ENCODE results near the gene COQ8A.
A peak's percentile ranks its signal among the peaks of the same experiment; 100 is the strongest.
"Not testable (repeated sequence)": the region's sequence is repeated elsewhere in the genome, so short reads cannot be mapped to it uniquely, and the experiment has no call there.

The COQ8A gene

DNA sequence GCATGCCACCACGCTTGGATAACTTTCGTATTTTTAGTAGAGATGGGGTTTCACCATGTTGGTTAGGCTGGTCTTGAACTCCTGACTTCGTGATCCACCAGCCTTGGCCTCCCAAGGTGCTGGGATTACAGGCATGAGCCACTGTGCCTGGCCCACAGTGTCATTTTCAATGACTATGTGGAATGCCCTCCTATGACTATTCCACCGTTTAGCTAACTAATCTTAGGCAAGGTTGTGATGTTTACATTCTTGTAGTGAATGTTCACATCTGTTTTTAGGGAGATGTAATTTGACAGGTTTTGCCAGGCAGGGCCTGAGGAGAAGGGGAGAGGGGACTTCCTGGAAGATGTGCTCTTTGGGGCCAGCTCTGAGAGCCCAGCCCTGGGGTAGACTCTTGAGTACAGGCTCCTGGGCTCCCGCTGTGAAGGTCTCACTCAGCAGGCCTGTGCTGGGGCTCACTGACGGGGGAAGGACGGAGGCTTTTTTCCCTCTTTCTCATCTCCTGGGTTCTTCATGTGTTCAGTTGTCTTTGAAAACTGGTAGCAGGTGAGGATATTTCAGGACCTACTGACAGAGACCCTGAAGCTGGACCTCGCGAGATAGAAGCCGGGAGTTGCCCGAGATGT lies 13.2 kb downstream of the COQ8A start:
- peak; percentile 32 for DNase-seq (ENCODE audit: low read depth)

DNA sequence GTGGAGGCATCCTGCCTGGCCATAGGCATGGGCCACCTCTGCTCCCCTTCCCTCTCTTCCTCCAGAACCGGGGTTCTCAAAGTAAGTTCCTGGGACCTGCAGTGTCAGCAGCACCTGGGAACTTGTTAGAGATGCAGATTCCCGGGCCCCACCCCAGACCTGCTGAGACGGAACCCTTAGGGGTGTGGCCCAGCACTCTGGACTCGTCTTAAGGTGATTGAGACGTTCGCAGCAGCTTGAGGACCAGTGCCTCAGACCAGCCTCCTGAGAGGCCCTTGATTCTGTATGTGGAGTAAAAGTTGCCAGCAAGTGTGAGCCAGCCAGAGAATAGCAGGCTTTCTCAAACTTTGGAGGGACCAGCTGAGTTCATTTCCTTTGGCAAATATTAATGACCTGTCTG lies 14.2 kb downstream of the COQ8A start:
- no peak for DNase-seq (ENCODE audit: low read depth)

DNA sequence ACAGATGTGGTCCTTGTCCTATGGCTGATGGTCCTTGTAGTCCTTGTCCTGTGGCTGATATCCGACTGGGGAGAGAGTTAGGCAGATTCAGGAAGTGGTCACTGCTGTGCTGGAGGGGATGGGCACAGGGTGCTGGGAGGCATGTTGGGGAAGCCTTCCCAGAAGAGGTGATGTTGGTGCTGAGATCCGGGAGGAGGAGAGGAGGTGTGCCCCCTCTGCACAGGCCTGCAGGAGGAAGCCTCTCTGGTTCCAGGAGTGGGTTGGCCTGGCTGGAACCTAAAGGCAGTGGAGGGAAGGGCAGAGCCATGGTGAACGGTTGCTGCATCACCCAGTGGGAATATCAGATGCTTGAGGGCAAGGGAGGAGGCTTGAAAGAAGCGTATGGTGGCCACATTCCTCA lies 14.7 kb downstream of the COQ8A start:
- DNase-seq (ENCODE audit: low read depth), result no peak

DNA sequence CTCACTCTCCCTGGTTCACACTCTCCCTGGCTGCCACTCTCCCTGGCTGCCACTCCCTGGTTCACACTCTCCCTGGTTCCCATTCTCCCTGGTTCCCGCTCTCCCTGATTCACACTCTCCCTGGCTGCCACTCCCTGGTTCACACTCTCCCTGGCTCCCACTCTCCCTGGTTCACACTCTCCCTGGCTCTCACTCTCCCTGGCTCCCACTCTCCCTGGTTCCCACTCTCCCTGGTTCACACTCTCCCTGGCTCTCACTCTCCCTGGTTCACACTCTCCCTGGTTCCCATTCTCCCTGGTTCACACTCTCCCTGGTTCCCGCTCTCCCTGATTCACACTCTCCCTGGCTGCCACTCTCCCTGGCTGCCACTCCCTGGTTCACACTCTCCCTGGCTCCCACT lies 15.8 kb downstream of the COQ8A start:
- DNase-seq (ENCODE audit: low read depth), result not testable (repeated sequence)

DNA sequence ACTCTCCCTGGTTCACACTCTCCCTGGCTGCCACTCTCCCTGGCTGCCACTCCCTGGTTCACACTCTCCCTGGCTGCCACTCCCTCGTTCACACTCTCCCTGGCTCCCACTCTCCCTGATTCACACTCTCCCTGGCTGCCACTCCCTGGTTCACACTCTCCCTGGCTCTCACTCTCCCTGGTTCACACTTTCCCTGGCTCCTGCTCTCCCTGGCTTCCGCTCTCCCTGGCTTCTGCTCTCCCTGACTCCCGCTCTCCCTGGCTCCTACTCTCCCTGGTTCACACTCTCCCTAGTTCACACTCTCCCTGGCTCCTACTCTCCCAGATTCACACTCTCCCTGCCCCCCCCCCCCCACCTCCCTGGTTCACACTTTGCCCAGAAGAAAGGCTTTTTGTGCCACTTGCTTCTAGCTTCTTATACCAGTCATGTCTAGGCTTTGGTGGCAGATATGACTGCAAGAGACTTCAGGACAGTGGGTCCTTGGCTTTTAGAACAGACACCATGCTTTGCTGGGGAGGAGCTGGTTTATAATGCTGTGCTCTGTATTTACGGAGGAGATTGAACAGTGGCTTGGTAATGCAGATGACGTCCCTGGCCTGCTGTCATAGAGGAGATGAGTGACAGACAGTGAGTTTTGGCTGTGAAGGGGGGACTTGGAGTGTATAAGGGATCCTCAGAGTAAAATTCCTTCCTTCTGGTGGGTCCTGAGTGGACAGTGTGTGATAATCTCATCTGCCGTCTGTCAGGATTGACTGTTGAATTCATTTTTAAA lies 17.0 kb downstream of the COQ8A start:
- no peak for DNase-seq (ENCODE audit: low read depth)

DNA sequence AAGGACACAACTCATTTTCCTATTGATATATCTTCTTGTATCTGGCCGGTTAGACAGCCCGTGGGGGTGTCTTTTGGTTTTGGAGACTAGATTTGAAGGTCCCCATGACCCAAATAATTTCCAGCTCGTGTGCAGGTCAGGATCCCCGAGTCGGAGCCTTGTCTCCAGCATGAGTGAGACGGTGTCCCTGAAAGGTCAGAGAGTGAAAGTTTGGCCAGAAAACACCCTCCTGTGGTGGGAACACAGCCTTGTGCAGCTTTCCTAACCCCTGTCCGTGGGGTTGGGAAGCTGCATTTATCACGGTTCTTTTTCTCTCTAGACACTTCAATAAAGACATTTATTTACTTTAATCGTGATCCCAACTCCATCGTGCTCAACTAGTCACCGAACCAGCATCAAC lies 17.6 kb downstream of the COQ8A start:
- no peak for DNase-seq (ENCODE audit: low read depth)

DNA sequence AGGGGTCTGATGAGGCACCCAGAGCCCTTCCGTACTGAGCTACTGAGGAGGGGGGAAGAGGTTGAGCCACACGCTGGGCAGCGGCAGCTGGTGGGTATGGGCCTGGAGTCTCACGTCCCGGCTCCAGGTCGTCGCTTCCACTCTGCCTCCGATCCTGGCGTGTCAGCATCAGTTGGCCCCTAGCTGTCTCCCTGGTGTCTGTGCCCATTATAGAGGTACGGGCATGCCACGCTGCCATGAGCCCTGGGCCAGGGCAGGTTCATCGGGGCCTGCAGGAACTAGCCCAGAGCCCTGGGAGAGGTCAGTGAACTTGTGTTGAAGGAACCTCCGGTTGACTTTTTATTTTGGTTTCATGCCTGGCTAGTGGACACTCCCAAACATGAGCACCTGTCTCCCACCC lies 18.2 kb downstream of the COQ8A start:
- DNase-seq (ENCODE audit: low read depth), result no peak

DNA sequence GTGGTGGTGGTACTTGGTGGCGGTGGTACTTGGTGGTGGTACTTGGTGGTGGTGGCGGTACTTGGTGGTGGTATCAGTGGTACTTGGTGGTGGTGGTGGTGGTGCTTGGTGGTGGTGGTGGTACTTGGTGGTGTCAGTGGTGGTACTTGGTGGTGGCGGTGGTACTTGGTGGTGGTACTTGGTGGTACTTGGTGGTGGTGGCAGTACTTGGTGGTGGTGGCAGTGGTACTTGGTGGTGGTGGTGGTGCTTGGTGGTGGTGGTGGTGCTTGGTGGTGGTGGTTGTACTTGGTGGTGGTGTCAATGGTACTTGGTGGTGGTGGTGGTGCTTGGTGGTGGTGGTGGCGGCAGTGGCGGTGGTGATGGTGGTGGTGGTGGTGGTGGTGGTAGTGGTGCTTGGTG lies 20.2 kb downstream of the COQ8A start:
- DNase-seq (ENCODE audit: low read depth), result no peak

DNA sequence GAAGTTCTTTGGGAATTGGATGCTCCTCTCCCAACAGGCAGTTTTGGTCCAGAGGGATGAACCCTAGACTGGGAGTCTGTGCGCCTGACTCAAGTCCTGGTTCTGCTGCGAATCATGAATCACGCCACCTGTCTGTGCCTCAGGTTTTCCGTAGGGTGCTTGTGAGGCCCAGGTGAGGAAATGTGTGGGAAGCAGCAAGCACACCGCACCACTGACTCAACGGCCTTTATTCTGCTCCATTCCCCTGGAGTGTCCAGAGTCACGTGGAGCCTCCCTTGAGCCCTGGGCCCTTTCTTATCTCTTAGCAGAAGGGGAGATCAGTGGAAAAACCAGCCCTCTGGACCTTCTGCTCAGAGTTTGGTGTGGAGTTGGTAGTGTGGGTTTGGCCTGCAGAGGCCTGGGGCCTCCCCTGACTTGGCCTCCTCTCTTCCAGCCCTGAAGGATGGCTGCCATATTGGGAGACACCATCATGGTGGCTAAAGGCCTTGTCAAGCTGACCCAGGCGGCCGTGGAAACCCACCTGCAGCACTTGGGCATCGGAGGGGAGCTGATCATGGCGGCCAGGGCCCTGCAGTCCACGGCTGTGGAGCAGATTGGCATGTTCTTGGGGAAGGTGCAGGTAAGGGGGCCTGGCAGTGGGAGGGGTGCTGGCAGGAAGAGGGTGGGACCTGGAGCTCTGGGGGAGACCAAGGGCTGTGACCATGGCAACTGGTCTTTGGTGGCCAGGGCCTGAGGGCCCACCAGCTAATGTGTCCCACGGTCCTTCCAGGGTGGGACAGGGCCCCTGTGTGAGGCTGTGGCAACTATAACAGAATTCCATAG lies 21.1 kb downstream of the COQ8A start:
- DNase-seq (ENCODE audit: low read depth), result no peak

DNA sequence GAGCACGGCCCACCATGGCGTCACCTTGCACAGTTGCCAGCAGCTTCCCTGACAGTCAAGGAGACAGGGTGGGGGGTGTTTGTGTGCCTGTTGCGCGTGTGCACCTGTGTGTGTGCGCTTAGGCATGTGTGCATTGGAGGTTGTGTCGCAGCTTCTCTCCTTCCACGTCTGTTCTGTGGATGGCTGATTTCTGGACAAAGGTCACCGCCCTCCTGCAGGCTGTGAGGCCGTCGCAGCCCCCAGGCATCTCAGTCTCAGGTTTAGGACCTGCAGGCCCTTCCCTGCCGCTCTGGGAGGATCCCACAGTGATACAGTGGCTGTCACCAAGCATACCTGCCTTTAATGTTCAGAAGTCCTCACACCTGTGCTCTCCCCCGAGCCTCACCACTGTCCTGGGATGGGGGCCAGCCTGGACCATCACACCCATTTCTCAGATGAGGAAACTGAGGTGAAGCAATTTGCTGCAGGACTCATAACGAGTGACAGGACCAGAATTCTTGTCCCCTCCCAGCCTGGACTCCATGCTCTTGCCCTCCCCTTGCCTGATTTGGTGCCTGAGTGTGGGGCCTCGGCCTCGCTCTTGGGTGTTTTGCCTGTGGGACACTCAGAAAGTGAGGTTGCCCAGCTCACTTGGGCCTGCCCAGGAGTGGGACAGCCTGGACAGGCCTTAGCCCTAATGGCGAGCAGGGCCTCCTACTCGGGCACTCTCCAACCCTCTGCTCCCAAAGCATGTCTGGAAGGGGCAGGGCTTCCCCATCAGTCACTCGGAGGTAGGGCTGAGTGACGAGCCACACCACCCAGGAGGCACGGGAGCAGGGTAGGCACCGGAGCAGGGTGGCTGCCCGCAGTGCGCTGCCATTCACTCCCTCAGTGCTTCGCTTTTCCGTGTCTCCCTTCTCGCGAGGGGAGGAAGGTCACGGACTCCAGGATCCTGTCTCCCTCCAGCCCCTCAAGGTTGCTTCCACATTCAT lies 22.6 kb downstream of the COQ8A start:
- no peak for DNase-seq (ENCODE audit: low read depth)

DNA sequence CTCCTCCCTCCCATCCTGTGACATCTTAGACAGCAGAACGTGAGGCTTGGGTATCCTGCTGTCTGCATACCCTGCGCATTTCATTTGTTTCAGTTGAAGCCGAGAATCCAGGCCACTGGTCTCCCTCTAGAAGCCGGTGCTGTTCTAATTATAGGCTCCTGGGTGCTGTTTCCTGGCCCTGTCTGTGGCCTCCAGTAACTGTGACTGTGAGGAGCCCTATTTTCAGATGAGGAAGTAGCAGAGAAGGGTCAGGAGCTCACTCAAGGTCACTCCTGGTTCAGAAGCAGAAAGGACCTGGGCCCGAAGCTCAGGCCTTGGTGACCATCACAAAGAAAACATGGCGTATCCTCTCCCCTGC lies 24.0 kb downstream of the COQ8A start:
- no peak for DNase-seq (ENCODE audit: low read depth)

DNA sequence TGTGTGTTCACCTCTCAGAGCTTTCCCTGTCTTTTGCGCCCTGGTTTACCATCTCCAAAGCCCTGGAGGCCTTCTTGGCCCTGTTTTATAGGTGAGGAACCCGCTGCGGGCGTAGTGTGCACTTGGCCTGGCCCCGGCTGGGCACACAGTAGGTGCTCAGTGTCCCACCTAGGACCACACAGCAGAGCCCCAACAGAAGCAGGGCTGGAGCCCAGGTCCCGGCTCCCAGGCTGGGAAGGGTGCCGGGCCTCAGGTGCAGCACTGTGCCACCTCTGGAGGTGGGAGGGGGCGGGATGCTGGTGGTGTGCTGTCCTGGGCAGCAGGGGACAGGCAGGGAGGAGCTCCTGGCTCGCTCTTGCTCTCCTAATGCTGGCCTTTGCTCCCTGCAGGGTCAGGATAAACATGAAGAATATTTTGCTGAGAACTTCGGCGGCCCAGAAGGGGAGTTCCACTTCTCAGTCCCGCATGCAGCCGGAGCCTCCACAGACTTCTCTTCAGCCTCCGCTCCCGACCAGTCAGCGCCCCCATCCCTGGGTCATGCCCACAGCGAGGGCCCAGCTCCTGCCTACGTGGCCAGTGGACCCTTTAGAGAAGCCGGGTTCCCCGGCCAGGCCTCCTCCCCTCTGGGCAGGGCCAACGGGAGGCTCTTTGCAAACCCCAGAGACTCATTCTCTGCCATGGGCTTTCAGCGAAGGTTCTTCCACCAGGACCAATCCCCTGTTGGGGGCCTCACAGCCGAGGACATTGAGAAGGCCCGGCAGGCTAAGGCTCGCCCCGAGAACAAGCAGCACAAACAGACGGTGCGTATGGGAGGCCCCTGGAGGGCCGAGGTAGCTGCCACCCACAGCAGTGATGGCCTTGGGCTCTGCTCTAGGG lies 24.8 kb downstream of the COQ8A start:
- no peak for DNase-seq (ENCODE audit: low read depth)

DNA sequence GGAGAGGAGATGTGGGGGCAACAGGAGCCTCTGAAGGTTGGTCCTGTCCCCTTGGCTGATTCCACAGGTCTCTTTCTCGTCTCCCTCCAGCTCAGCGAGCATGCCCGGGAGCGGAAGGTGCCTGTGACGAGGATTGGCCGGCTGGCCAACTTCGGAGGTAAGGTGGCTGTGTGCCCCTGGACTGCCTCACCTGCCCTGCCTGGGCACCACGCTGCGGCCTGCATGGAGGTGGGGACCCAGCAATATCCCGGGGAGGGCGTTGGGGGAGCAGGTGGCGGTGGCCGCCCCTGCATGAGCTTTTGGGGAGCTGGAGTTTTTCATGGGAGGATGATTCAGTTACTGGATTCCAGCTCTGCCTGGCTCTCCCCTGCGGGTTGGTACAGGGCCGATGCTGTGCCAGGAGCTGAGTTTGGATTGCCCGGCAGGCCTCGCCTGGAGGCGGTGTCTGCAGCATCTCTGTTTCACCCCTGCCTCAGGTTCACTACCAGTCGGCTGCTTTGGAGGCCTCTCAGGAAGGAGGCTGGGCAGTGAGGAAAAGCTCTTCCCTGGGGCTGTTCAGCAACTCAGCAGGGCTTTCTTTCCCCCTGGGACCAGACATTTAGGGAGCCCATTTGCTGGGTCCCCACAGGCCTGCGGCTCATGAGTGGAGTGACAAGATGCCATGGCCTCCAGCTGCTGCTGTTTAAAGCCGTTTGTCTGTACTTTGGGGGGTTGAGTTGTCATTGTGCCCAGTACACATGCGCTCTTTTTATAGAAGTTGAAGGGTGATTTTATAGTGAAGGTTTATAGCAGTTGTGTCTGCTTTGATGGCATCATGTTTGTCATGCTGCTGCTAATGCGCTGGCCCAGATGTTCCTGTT lies 25.7 kb downstream of the COQ8A start:
- DNase-seq (ENCODE audit: low read depth), result no peak

DNA sequence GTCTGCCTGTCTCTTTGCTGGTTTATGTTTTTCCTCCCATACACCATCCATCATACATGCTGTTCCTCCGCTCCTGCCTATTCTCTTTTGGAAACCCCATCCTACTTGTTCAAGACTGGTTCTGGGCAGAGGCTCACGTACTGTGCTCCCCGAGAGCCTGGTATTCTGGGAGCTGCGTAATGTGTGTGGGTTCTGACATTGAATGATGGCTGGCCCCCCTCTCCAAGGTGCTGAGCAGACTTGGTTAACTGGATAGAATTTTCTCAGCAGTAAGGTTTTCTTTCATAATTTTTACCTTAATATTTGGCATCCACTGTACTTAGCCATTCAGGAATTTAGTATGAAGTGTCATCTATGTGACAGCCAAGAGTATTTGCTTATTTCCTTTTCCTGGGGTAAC lies 26.6 kb downstream of the COQ8A start:
- DNase-seq (ENCODE audit: low read depth), result no peak

DNA sequence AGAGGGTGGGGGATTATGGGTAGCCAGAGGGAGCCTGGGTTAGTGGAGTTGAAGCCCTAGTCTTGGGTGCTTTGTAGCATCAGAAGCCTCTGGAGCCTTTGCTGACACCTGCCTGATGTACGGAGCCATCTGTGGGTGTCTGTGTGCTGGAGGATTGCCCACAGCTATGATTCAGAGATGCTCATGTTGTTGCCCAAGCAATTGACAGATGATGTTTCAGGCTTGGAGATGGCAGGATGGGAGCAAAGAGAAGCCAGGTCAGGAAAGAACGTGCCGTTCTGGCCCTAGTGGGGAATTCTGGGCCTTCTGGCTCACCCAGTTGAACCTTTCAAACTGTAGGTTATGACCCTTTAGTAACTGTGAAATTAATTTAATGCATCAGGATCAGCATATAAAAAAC lies 27.6 kb downstream of the COQ8A start:
- peak; percentile 93 for DNase-seq (ENCODE audit: low read depth)

DNA sequence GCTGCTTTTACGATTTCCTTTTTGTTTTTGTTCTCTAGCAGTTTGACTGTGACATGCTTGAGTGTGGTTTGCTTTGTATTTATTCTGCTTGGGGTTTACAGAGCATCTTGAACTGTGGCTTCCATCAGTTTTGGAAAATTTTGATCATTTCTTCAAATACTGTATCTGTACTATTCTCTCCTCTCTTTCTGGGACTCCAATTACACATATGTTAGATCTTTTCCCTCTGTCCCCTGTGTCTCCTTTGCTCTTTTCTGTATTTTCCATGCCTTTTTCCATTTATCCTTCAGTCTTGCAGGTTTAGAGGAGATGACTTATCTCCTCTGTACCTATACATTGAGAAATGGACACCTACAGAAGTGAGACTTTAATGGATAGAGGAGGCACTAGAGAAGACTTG lies 31.7 kb downstream of the COQ8A start:
- DNase-seq (ENCODE audit: low read depth), result no peak

DNA sequence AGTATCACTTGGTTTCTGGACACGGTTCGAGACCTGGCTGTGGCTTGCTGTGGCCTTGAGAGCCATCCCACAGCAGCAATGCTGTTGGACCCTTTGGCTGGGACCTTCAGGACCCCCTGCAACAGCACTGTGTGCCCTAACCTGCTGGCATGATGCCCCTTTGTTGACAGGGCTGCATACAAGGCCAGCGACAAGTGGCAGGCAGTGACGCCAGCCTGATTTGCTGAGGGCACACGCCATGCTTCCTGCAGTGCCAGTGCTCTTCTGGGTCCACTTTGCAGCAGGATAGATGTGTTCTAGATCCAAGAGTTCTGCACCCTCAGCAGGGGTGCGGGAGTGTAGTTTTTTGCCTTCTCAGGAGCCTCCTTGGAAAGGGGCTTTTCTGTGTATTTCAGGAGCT lies 32.8 kb downstream of the COQ8A start:
- no peak for DNase-seq (ENCODE audit: low read depth)

DNA sequence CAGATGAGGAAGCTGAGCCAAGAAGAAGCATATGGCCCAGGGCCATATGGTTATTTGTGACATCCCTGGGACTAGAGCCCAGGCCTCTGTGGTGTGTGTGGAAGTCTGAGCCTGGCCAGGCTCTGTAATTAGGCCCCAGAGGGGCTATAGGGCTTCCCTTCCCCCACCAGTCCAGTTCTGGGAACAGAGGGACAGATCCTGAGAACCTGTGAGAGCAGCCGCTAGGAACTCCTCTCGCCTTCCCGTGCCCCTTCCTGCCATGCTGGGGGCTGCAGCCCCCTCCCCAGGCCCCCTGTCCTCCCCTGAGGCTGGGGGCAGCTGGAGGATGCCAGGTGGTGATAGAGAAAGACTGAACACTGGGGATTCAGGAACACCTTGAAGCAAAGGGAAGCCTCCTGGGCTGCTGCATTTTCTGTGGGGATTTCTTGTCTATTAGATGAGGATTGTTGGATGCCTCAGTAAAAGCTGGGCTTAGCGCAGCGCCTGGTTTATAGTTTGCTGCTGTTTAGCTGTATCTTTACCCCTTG lies 33.3 kb downstream of the COQ8A start:
- DNase-seq (ENCODE audit: low read depth), result no peak

DNA sequence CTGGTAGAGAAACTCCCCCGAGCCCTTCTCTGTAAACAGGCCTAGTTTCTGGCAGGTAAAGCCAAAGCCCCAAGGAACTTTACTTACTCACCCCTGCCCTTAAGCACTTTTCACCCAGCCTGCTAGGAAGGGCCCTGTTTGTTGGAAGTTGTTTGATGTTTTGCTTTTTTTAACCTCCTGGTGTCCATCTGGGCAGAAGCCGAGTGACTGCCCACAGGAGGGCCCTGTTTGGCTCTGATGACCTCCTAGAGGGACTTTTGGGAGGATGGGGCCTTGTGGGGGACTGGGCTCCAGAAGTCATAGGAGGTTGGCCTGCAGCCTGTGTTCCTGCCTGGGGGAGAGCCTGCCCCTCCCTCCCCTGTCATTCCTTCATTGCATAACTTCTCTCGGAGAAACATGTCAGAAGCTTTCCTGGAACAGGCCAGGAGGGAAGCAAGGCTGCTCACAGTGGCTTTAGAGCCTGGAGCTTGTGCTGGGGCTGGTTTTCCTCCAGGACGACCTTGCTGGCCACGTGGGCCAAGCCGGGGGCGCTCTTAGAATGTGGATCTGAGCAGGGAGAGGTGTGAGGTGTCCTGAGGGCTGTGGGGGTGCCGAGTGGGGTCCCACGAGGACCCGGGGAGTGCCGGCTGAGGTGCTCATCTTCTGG lies 33.9 kb downstream of the COQ8A start:
- peak; percentile 68 for DNase-seq (ENCODE audit: low read depth)
